ENCODE measurements around the gene RUFY4. TPM values are rescaled to one million over a fixed set of nuclear protein-coding genes. Genes with fewer than 3 reads are reported as not detected.

The RUFY4 gene
- total and polyA plus RNA-seq, 2 of the 13 experiments (the other 11 are each of a cell fraction or from before 2014, with no cell fraction given) = not detected

DNA sequence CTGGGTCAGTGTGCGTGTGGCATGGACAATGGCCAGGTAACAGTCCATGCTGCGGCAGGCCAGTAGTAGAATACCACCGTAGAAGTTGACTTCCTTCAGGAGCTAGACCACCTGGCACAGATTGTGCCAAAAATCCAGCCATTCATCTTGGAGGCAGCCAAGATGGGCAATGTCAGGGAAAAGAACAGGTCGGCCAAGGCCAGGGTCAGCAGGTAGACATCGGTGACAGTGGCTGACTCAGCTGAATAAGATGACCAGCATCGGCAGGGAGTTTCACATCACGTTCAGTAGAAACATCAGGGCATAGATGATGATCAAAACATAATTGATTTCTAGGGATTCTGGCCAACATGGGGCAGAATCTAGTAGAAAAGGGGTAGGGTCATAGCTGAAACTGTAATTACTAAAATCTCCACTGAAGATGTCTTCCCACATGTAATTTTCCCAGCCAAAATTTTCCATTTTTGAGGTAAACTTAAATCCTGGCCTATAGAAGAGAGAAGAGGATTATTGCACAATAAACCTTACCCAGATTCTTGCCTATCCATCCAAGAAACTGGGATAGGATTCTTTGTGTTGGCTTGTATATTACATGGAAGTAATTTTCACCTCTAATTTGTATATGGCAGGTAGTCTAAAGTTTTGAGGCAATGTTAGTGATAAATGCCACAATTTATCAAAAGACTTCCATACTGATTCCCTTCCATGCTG lies 7.9 kb upstream of the RUFY4 start:
- ATAC-seq (no peak), FAIRE-seq (no peak), DNase-seq (ENCODE audit: low spot score) (no peak)
- Histone ChIP-seq H2AFZ (ENCODE audit: low read length) (no peak overlapping the region), H3K79me2 (ENCODE audit: insufficient read depth, low read length) (no peaks in the 10 kb centered on the region), H3K4me1 (ENCODE audit: insufficient read depth, low read length) (no peaks in the 10 kb centered on the region), H3K9me3 (ENCODE audit: low read length) (no peaks in the 10 kb centered on the region), H3K4me2 (ENCODE audit: low read depth, low read length) (no peak overlapping the region), H3K27me3 (ENCODE audit: control insufficient read depth in 1 of 2, insufficient read depth in 2 of 2, low read length in 2 of 2) (peaks cover 10 to 67% of the 10 kb centered on the region in 2 experiments; a peak in 3 of 5 replicates), H4K20me1 (ENCODE audit: insufficient read depth, low read length) (no peaks in the 10 kb centered on the region), H3K4me3 (replicated peaks in 1 of 3; ENCODE audit: insufficient read depth in 1 of 3, low read depth in 2 of 3, low read length in 3 of 3) (no peak overlapping the region), H3K36me3 (replicated peaks in 1 of 2; ENCODE audit: control insufficient read depth in 1 of 2, insufficient read depth in 2 of 2, low read length in 2 of 2) (no peaks in the 10 kb centered on the region), H3K27ac (ENCODE audit: extremely low read length, insufficient read depth, low read length) (no peak overlapping the region), H3K9ac (ENCODE audit: insufficient read depth, low read depth, low read length) (no peak overlapping the region)
- peak; percentile 53 to 55; a peak in 3 of 4 replicates for TF ChIP-seq MAFK (conservative IDR thresholded peaks at IDR 0.05 in 1 of 2, IDR thresholded peaks at IDR 0.05 in 1 of 2; ENCODE audit: low read length in 2 of 2)
- TF ChIP-seq MAFF (IDR thresholded peaks at IDR 0.05; ENCODE audit: low read depth, low read length) = 0 out of 2 replicates have a peak, but pooled peaks have one; percentile 34
- no peak for TF ChIP-seq PHF20 (CRISPR knock-in tag; IDR thresholded peaks at IDR 0.05)
- TF ChIP-seq ZFY (CRISPR knock-in tag; IDR thresholded peaks at IDR 0.05) = no peak
- TF ChIP-seq CEBPB (IDR thresholded peaks at IDR 0.05; ENCODE audit: borderline replicate concordance, low read depth, low read length) = peak; percentile 50; the same call in 1 of the 2 replicates
- 28% methylated on average over 7 of the region's 7 CpGs for WGBS (ENCODE audit: low lambda C conversion rate)
- in situ Hi-C loops (cut with HindIII; ENCODE audit: extremely low pct_ligation_motif_present, low pct_unique_long_range_greater_than_20kb) (no loop called here), intact Hi-C loops (cut with micrococcal nuclease; ENCODE audit: unreplicated experiment) (no loop called here)
- BruUV-seq (replicated peaks) = no TSS peak
- POLR2A ChIA-PET = no interaction called here
- CTCF ChIA-PET (ENCODE audit: low intra/inter-chr PET ratio, low total read pairs) = no interaction called here

GRCh38 chr2:218063486-218063885 lies 5.6 kb upstream of the RUFY4 start:
- ChIA-PET POLR2A (no interaction called here), CTCF (ENCODE audit: low intra/inter-chr PET ratio, low total read pairs) (no interaction called here)
- ATAC-seq (no peak), DNase-seq (ENCODE audit: low spot score) (no peak), FAIRE-seq (no peak)
- Histone ChIP-seq H3K4me2 (ENCODE audit: low read depth, low read length) (no peak overlapping the region), H4K20me1 (ENCODE audit: insufficient read depth, low read length) (no peaks in the 10 kb centered on the region), H3K27ac (ENCODE audit: extremely low read length, insufficient read depth, low read length) (no peak overlapping the region), H3K36me3 (replicated peaks in 1 of 2; ENCODE audit: control insufficient read depth in 1 of 2, insufficient read depth in 2 of 2, low read length in 2 of 2) (no peaks in the 10 kb centered on the region), H3K79me2 (ENCODE audit: insufficient read depth, low read length) (no peaks in the 10 kb centered on the region), H2AFZ (ENCODE audit: low read length) (no peak overlapping the region), H3K4me3 (replicated peaks in 1 of 3; ENCODE audit: insufficient read depth in 1 of 3, low read depth in 2 of 3, low read length in 3 of 3) (no peak overlapping the region), H3K27me3 (ENCODE audit: control insufficient read depth in 1 of 2, insufficient read depth in 2 of 2, low read length in 2 of 2) (peaks cover 14 to 66% of the 10 kb centered on the region in 2 experiments; a peak in 3 of 5 replicates), H3K9me3 (ENCODE audit: low read length) (no peaks in the 10 kb centered on the region), H3K9ac (ENCODE audit: insufficient read depth, low read depth, low read length) (no peak overlapping the region), H3K4me1 (ENCODE audit: insufficient read depth, low read length) (no peaks in the 10 kb centered on the region)
- 3% methylated on average over 4 of the region's 5 CpGs for WGBS (ENCODE audit: low lambda C conversion rate)
- in situ Hi-C loops (cut with HindIII; ENCODE audit: extremely low pct_ligation_motif_present, low pct_unique_long_range_greater_than_20kb) (no loop called here), intact Hi-C loops (cut with micrococcal nuclease; ENCODE audit: unreplicated experiment) (no loop called here)
- no TSS peak for BruUV-seq (replicated peaks)
- TF ChIP-seq ZNF746 (CRISPR knock-in tag; IDR thresholded peaks at IDR 0.05) = no peak
- no peak for TF ChIP-seq DZIP1 (CRISPR knock-in tag; IDR thresholded peaks at IDR 0.05)
- TF ChIP-seq ZNF816 (CRISPR knock-in tag; IDR thresholded peaks at IDR 0.05; ENCODE audit: borderline replicate concordance) = no peak
- no peak for TF ChIP-seq ZNF317 (CRISPR knock-in tag; IDR thresholded peaks at IDR 0.05)
- TF ChIP-seq TARDBP (CRISPR knock-in tag; IDR thresholded peaks at IDR 0.05) = no peak
- TF ChIP-seq MYC (CRISPR knock-in tag; IDR thresholded peaks at IDR 0.05; ENCODE audit: borderline replicate concordance) = no peak
- no peak for TF ChIP-seq ZNF678 (CRISPR knock-in tag; IDR thresholded peaks at IDR 0.05)
- TF ChIP-seq, protein P1, sequence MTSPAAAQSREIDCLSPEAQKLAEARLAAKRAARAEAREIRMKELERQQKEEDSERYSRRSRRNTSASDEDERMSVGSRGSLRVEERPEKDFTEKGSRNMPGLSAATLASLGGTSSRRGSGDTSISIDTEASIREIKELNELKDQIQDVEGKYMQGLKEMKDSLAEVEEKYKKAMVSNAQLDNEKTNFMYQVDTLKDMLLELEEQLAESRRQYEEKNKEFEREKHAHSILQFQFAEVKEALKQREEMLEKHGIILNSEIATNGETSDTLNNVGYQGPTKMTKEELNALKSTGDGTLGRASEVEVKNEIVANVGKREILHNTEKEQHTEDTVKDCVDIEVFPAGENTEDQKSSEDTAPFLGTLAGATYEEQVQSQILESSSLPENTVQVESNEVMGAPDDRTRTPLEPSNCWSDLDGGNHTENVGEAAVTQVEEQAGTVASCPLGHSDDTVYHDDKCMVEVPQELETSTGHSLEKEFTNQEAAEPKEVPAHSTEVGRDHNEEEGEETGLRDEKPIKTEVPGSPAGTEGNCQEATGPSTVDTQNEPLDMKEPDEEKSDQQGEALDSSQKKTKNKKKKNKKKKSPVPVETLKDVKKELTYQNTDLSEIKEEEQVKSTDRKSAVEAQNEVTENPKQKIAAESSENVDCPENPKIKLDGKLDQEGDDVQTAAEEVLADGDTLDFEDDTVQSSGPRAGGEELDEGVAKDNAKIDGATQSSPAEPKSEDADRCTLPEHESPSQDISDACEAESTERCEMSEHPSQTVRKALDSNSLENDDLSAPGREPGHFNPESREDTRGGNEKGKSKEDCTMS (CRISPR knock-in tag; conservative IDR thresholded peaks at IDR 0.05) = no peak
